Kidney capillary endothelial cell (primary cell): ENCODE results near the gene TPSD1.
"Not testable (repeated sequence)": the region's sequence is repeated elsewhere in the genome, so short reads cannot be mapped to it uniquely, and the experiment has no call there.

Experiments used
- DNase-seq: peaks from one replicate; pipeline ENCODE4 v3.0.0-alpha.2; 2018; ENCODE audit warnings: low spot score

The TPSD1 gene

DNA sequence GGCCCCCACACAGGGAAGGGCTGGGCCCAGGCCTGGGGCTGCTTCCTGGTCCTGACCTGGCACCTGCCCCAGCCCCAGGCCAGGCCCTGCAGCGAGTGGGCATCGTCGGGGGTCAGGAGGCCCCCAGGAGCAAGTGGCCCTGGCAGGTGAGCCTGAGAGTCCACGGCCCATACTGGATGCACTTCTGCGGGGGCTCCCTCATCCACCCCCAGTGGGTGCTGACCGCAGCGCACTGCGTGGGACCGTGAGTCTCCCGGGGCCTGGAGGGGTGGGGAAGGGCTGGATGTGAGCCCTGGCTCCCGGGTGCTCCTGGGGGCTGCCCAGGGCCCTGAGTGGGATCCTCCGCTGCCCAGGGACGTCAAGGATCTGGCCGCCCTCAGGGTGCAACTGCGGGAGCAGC, 14.8 kb upstream of the TPSD1 start:
- not testable (repeated sequence) for DNase-seq

GRCh38 chr16:1243363-1243762, 12.5 kb upstream of the TPSD1 start:
- DNase-seq: not testable (repeated sequence)

DNA sequence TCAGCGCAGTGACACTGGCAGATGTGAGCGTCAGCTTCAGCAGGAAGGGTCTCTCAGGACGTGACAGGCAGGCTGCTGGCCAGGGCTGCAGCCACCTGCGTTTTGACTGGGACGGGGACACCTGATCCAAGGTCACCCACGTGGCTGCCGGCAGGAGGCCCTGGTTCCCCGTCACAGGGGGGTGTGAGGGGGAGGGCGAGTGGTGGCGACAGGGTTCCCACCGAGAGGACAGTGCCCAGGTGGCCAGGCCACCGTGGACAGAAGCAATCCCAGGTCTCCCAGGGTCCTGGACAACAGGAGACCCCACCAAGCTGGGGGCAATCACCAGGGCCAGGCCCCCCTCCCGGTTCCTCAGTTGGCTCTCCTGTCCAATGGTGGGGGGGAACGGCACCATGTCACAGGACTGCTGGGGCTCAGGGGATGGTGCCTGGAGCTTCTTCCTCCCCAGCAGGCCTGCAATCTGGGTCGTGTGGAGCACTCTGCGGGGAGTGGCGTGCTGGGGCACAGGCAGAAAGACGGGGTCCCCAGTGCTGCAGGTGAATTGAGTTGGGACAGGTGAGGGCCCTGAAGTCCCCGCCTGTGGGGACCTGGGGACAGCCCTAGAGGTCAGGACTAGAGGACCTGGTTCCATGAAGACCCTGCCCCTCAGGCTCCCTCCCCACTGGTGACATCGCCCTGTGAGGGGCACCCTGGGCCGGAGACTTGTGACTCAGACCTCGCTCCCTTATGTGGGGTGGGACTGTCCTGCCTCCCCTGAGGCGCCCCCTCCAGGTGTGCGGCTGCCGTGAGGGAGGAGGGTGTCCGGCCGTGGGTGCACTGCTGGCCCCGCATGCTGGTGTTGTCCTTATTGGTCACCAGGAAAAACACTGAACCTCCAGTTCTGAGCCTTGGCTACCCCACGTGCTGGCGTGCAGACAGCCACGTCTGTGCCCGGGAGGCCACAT, 11.7 kb upstream of the TPSD1 start:
- not testable (repeated sequence) for DNase-seq

GRCh38 chr16:1244881-1245280, 11.0 kb upstream of the TPSD1 start:
- no peak for DNase-seq

- DNase-seq: no peak
These were observed 10.3 kb upstream of the TPSD1 start for GRCh38 chr16:1245452-1246020.

DNA sequence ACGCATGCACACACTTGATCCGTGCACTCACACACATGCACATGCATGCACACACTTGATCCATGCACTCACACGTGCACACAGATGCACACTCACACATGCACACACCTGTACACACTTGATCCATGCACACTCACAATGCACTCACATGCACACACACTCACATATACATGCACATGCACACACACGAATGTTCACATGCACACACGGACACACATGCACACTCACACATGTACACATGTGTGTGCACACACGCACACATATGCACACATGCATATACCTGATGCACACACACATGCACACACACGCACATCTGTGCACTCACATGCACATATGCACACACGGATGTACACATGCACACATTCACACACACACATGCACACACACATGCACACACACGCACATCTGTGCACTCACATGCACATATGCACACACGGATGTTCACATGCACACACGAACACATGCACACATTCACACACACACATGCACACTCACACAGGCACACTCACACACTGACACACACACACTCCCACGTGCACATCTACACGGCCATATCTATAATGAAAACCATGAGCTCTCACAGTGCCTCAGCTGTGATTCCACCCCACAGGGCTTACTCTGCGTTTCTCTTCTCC, 7.8 kb upstream of the TPSD1 start:
- DNase-seq: not testable (repeated sequence)

- DNase-seq: not testable (repeated sequence)
These were observed 6.7 kb upstream of the TPSD1 start for GRCh38 chr16:1249031-1249755.

DNA sequence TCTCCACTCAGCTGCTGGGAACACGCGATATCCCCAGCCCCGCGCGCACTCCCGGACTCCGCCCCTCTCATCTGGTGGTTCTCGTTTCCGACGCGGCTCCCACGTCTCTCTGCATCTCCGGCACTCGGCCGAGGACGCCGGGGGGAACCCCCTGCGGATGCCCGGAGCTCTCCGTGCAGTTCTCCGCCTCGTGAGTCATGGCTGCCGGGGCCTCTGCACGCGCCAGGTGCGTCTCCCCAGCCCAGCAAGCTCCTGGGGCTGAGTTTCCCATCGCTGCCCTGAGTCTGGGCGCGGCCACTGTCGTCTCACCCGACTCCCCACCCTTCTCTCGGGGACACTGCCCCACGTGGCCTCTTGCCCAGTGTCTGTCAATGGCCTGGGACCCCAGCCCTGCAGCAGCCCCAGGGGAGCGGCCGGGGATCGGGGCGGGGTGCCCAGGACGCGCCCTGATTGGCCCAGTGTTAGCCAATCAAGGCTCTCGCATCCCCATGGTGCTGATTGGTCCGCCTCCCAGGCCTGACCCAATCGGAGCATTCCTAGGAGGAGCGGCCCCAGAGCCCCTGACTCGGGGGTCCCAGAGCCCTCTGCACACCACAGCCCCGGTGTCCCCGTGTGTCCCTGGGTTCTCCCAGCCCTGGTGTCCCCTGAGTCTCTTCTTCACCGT, 2.0 kb upstream of the TPSD1 start:
- DNase-seq: not testable (repeated sequence)

DNA sequence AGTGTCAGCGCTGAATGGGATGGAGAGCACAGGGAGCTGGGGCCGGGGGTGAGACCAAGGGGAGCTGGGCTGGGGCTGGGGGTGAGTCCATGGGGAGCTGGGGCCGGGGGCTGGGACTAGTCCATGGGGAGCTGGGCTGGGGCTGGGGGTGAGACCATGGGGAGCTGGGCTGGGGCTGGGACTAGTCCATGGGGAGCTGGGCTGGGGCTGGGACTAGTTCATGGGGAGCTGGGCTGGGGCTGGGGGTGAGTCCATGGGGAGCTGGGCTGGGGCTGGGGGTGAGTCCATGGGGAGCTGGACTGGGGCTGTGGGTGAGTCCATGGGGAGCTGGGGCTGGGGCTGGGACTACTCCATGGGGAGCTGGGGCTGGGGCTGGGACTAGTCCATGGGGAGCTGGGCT, 1.0 kb upstream of the TPSD1 start:
- DNase-seq: not testable (repeated sequence)

- not testable (repeated sequence) for DNase-seq
These were observed 516 bp downstream of the TPSD1 start for GRCh38 chr16:1256296-1256873.

- no peak for DNase-seq
These were observed 1.0 kb downstream of the TPSD1 start for GRCh38 chr16:1256874-1257322.

DNA sequence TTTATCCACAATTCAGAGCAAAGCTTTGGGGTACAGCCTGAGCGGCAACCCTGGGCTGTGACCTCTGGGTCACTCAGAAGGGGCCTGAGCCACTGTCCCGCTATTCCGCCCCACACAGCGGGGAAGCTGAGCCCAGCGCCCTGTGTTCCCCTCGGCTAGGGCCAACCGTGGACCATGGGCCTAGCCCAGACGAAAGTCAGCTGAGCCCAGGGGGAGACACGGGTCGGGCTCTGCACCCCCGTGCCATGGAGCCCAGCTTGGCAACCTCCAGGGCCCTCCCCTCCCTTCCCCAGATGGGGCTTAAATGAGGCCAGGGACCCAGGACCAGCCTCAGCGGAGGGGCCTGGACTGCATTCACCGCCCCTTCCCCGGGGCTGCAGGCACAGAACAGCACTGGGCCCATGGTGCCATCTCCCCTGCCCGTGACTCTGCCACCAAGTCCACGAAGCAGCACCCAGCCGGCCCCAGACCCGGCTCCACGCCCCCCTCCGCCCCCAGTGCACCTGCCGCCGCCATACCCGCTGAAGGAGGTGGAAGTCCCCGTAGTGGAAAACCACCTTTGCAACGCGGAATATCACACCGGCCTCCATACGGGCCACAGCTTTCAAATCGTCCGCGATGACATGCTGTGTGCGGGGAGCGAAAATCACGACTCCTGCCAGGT, 1.8 kb downstream of the TPSD1 start:
- DNase-seq: no peak

DNA sequence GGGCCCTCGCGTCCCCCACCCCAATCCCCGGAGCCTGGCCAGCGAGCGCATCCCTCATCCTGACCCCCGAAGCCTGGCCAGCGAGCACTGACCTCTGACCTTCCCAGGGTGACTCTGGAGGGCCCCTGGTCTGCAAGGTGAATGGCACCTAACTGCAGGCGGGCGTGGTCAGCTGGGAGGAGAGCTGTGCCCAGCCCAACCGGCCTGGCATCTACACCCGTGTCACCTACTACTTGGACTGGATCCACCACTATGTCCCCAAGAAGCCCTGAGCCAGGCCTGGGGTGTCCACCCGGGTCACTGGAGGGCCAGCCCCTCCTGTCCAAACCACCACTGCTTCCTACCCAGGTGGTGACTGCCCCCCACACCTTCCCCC, 2.3 kb downstream of the TPSD1 start:
- DNase-seq: no peak

GRCh38 chr16:1258906-1259759, 3.3 kb downstream of the TPSD1 start:
- DNase-seq: no peak

GRCh38 chr16:1259760-1260068, 3.8 kb downstream of the TPSD1 start:
- no peak for DNase-seq

- no peak for DNase-seq
These were observed 4.3 kb downstream of the TPSD1 start for GRCh38 chr16:1260101-1260680.

- DNase-seq: no peak
These were observed 5.4 kb downstream of the TPSD1 start for GRCh38 chr16:1261131-1261892.

DNA sequence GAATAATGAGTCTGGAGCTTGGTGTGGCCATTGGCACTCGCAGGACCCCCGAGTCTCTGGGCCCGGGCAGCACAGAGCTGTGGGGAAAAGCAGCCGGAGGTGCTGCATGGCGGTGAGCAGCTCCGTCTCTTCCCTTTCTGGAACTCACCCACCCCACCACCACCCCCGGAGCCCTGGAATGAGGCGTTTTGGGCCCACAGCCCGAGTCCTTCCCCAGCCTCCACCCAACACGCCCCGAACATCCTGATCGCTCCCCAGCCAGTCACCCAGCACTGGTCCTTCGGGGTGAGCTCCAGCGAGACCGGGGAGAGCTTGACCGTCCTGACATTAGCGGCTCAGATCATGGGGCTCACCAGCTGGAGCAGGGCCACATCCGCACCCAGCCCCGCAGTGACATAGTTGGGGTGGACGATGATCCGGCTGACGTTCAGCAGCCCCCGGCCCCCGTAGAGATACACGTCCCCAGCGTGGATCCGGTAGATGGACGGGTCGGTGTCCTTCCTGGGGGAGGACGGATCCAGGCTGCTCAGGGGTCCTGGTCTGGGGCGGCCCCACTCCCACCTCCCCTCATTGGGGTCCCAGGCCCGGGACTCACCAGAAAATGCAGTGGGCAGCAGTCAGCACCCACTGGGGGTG, 6.5 kb downstream of the TPSD1 start:
- DNase-seq: no peak
